Activated naive CD4-positive, alpha-beta T cell treated with anti-CD3 and anti-CD28 coated beads, Interleukin-2, amount 10 ng/mL, durations not matched to agents 7 days and 5 days (primary cell): Measurements from ENCODE around the gene BGN.
A peak's percentile ranks its signal among the peaks of the same experiment; 100 is the strongest.

Experiments
- CTCF ChIA-PET: fragments of 350-600 bp; sonication (Branson Sonifier 250); formaldehyde crosslinking; loops from one replicate; lab custom pipeline; 2021; ENCODE audit warnings: antibody characterized with exemption; lab: Charles Lee
- DNase-seq: peaks from one replicate; pipeline ENCODE4 v3.0.0-alpha.2; 2020
- H3K27ac Mint-ChIP-seq: one replicate; pipeline ENCODE4 v1.8.0; 2021; ENCODE audit warnings: mild to moderate bottlenecking, moderate library complexity, mixed read lengths
- H3K27me3 Mint-ChIP-seq: one replicate; pipeline ENCODE4 v1.8.0; 2021; ENCODE audit warnings: mild to moderate bottlenecking, mixed read lengths
- H3K36me3 Mint-ChIP-seq: one replicate; pipeline ENCODE4 v1.8.0; 2021; ENCODE audit warnings: mixed read lengths
- H3K4me1 Mint-ChIP-seq: one replicate; pipeline ENCODE4 v1.8.0; 2021; ENCODE audit warnings: mixed read lengths
- H3K4me3 Mint-ChIP-seq: one replicate; pipeline ENCODE4 v1.8.0; 2021; ENCODE audit warnings: mild to moderate bottlenecking, moderate library complexity, mixed read lengths
- H3K9me3 Mint-ChIP-seq: one replicate; pipeline ENCODE4 v1.8.0; 2021; ENCODE audit warnings: mixed read lengths

The BGN gene

GRCh38 chrX:153494541-153495361, at the start of gene BGN:
TSS of gene BGN (plus strand) at chrX:153494980. CDS start at chrX:153504632, 9,652 bp downstream.
- Mint-ChIP-seq H3K4me1 (no peaks in the 10 kb centered on the region), H3K27ac (no peak within 1 kb of the TSS), H3K36me3 (no peaks in the 10 kb centered on the region), H3K4me3 (no peak within 1 kb of the TSS), H3K27me3 (peaks cover 23% of the 10 kb centered on the region), H3K9me3 (no peaks in the 10 kb centered on the region)
- CTCF ChIA-PET = interaction anchor here (1.4 kb wide), 1 partner anchor 34 kb away, joined by 3 read pairs; no protein-coding TSS in a partner anchor
- DNase-seq = no peak

GRCh38 chrX:153445106-153445855, 49.5 kb upstream of the BGN start:
- CTCF ChIA-PET = no interaction called here
- Mint-ChIP-seq H3K4me1 (no peaks in the 10 kb centered on the region), H3K36me3 (no peaks in the 10 kb centered on the region), H3K9me3 (no peaks in the 10 kb centered on the region), H3K27me3 (peaks cover 4% of the 10 kb centered on the region), H3K27ac (no peak overlapping the region), H3K4me3 (no peak overlapping the region)
- DNase-seq = no peak

DNA sequence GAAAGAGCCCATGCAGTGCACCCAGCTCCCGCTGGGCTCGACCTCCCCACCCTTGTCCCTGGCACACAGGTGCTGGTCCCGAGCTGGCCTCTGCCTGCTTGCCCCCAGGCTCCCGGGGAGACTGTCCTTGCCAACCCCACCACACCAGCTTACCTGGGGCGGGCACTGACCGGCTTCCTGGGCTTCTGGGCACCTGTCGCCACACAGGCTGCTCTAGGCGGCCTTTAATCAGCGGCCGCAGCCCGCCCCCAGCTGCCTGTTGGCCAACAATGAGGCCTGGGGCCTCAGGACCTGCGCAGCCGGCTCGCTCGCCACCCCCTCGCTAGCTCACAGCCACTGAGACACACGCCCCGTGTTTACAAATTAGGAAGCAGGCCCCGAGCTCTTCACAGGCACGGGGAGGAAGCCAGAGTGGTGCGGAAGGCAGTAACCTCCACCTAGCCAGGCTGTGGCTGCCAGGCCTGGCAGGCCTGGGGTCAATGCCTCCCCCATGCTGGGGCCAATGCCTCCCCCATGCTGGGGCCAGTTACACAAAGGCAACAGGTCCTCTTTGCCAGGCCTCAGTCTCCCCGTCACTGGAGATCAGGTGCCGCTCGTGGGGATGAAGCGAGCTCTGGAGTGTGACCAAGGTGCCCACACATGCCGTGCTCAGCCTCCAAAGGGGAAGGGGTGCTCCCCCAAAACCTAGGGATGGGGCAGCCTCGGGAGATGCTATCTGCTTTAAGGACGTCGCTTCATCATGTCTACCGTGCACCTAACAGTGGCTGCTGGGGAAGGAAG, 48.7 kb upstream of the BGN start, which contains the start of gene TREX2:
Gene TREX2 (minus strand): TSS at position 201 of the 780 bp plus-strand sequence. CDS start 626 bp downstream, outside the sequence.
- Mint-ChIP-seq H3K36me3 (no peaks in the 10 kb centered on the region), H3K27ac (peak within 1 kb of the TSS; percentile 58), H3K4me1 (no peaks in the 10 kb centered on the region)

DNA sequence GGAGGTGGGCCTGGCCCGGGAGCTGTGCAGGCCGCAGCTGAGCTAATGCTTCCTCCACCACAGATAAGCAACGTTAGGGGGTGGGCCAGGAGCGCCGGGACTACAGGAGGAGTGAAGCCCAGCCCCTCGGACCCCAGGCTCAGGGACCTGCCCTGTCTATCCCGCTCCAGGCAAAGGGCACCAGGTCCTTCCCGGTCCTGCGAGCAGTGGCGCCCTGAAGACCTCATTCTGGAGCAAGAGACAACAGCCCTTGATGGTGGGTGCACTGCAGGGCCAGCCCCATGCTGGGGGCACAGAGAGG, 48.2 kb upstream of the BGN start:
- H3K4me1 Mint-ChIP-seq = no peaks in the 10 kb centered on the region
- CTCF ChIA-PET = no interaction called here
- H3K36me3 Mint-ChIP-seq = no peaks in the 10 kb centered on the region
- H3K9me3 Mint-ChIP-seq = no peaks in the 10 kb centered on the region
- no peak overlapping the region for H3K27ac Mint-ChIP-seq
- H3K27me3 Mint-ChIP-seq = no peaks in the 10 kb centered on the region
- no peak overlapping the region for H3K4me3 Mint-ChIP-seq
- DNase-seq = no peak

More for the DNA sequence above, 48.7 kb upstream of the BGN start, which contains the start of gene TREX2:
- Mint-ChIP-seq H3K9me3 (no peaks in the 10 kb centered on the region), H3K27me3 (no peaks in the 10 kb centered on the region), H3K4me3 (no peak within 1 kb of the TSS)
- CTCF ChIA-PET = no interaction called here
- no peak for DNase-seq

- CTCF ChIA-PET = no interaction called here
- Mint-ChIP-seq H3K27me3 (no peaks in the 10 kb centered on the region), H3K4me1 (no peaks in the 10 kb centered on the region), H3K27ac (no peak overlapping the region), H3K4me3 (no peak overlapping the region), H3K36me3 (no peaks in the 10 kb centered on the region), H3K9me3 (no peaks in the 10 kb centered on the region)
- no peak for DNase-seq
Observed at GRCh38 chrX:153446950-153447580, 47.7 kb upstream of the BGN start.

DNA sequence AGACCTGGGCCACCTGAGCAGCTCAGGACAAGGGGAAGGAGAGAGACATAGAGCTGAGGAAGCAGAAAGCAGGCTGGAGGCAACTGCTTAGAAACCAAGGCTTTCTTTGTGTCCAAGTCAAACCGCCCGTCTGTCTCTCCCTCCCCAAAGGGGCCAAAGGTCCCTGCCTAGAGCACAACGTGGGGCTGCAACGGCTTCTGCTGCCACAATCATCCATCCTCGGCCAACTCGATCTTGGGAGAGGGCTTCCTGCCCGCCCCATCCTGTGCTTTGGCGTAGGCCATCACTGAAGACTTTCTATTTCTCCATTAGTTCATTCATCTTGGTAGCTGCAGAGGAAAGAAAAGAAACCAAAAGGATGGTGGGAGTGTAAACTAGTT, 47.2 kb upstream of the BGN start:
- CTCF ChIA-PET = no interaction called here
- Mint-ChIP-seq H3K9me3 (no peaks in the 10 kb centered on the region), H3K4me1 (no peaks in the 10 kb centered on the region), H3K36me3 (no peaks in the 10 kb centered on the region), H3K27ac (no peak overlapping the region), H3K27me3 (no peaks in the 10 kb centered on the region), H3K4me3 (no peak overlapping the region)
- DNase-seq = no peak

DNA sequence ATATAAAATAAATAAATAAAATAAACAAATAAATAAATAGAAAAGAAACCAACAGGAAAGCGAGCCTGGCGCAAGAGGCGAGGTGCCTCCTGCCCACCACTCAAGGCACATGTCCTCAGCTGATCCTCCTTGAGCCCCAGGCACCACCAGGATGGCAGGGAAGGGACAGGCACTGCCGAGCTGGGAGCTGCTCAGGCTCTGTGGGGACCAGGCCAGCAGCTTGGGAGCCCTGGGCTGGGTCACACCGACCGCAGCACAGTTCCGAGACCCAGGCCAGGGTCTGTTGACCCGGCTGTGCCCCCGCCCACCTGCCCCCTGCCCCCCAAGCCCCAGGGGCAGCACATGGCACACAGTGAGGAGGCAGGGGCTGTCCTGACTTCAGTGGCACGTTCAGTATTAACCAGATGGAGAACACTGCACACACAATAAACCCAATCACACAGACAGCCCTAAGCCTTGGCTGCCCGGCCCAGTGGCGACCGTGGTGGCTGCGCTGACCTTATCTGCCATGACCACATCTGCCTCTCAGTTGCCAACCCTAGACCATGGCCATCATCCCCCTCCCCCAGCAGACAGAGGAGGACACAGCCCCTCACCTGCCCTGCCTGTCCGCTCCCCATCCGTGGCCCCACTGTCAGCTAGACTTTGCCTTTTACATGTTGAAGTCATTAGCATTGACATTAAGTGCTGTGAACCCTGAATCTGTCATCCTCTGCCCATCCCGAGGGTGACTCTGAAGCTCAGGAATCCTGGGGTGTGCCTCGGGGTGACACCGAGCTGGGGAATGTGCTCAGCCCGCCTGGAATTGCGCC, 46.0 kb upstream of the BGN start:
- Mint-ChIP-seq H3K27ac (no peak overlapping the region), H3K4me3 (no peak overlapping the region), H3K36me3 (no peaks in the 10 kb centered on the region), H3K4me1 (no peaks in the 10 kb centered on the region), H3K27me3 (no peaks in the 10 kb centered on the region), H3K9me3 (no peaks in the 10 kb centered on the region)
- DNase-seq = no peak
- CTCF ChIA-PET = no interaction called here

DNA sequence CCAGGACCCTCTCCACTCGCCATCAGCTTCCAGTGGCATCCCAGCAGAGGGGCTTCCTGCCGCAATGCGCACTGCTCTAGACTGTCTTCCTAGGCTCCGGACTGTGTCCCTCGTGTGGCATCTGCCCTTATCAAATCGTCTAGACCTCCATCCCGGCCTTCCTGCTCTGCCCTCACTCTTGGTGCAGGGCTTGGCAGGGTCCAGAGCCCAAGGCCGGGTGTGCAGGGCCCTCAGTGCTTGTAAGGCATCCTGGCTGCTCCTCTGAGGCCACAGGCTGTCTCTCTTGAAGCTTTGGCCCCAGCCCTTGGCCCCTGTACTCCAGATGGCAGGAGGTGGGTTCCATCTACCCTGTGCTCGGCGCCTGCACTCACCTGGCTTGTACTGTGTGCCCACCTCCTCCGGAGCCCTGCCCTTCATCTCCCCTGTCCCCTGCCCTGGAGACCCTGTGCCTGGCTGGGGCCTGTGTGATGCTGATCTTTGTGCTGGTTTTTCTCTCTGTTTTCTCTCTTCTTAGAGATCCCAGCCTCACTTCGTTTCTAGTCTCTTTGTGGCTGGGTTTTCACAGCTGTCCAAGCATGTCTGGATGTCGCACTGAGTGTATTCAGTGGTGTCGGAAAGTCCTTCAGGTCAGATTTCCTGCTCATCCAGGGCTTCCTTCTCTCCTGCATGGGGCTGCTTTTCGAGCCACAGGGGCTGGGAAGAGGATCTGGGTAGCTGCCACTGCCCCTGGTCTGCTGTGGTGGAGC, 45.2 kb upstream of the BGN start:
- H3K27ac Mint-ChIP-seq = no peak overlapping the region
- H3K36me3 Mint-ChIP-seq = no peaks in the 10 kb centered on the region
- H3K9me3 Mint-ChIP-seq = no peaks in the 10 kb centered on the region
- DNase-seq = no peak
- H3K4me3 Mint-ChIP-seq = no peak overlapping the region
- H3K4me1 Mint-ChIP-seq = no peaks in the 10 kb centered on the region
- no peaks in the 10 kb centered on the region for H3K27me3 Mint-ChIP-seq
- CTCF ChIA-PET = no interaction called here

- Mint-ChIP-seq H3K27me3 (no peaks in the 10 kb centered on the region), H3K4me1 (no peaks in the 10 kb centered on the region), H3K4me3 (no peak overlapping the region), H3K9me3 (no peaks in the 10 kb centered on the region), H3K36me3 (no peaks in the 10 kb centered on the region), H3K27ac (no peak overlapping the region)
- CTCF ChIA-PET = no interaction called here
- DNase-seq = no peak
Observed at GRCh38 chrX:153450114-153450948, 44.4 kb upstream of the BGN start.

- Mint-ChIP-seq H3K27me3 (no peaks in the 10 kb centered on the region), H3K4me1 (no peaks in the 10 kb centered on the region), H3K4me3 (no peak overlapping the region), H3K27ac (peak overlapping the region; percentile 14), H3K36me3 (no peaks in the 10 kb centered on the region), H3K9me3 (no peaks in the 10 kb centered on the region)
- CTCF ChIA-PET = no interaction called here
- DNase-seq = no peak
Observed at GRCh38 chrX:153450949-153451277, 43.9 kb upstream of the BGN start.

- H3K4me3 Mint-ChIP-seq = no peak overlapping the region
- no peaks in the 10 kb centered on the region for H3K27me3 Mint-ChIP-seq
- DNase-seq = no peak
- no peaks in the 10 kb centered on the region for H3K9me3 Mint-ChIP-seq
- peaks cover 6% of the 10 kb centered on the region for H3K36me3 Mint-ChIP-seq
- CTCF ChIA-PET = no interaction called here
- H3K27ac Mint-ChIP-seq = no peak overlapping the region
- H3K4me1 Mint-ChIP-seq = no peaks in the 10 kb centered on the region
Observed at GRCh38 chrX:153454901-153455550, 39.8 kb upstream of the BGN start.

DNA sequence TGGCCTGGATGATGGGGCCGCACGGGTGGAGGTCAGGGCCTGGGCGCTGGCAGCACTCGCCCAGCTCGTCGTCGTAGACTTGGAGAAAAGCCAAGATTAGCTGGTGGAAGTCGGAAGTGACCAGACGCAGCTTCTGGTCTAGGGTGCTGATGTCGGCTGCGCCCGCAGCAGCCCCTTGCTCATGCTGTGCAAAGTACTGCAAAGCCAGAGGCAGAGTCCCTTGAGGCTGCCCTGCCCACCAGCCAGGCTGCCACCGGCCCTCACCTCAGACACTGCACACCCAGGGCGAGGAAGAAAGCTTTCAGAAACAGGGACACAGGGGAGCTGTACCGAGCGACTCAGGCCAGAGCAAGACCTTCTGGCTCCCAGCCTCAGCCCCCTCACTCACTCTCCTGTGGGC, 39.2 kb upstream of the BGN start:
- Mint-ChIP-seq H3K4me3 (no peak overlapping the region), H3K36me3 (peaks cover 6% of the 10 kb centered on the region), H3K4me1 (no peaks in the 10 kb centered on the region), H3K27me3 (no peaks in the 10 kb centered on the region), H3K27ac (no peak overlapping the region), H3K9me3 (no peaks in the 10 kb centered on the region)
- DNase-seq = no peak
- CTCF ChIA-PET = no interaction called here
